Pulmonary artery endothelial cell (primary cell): Measurements from ENCODE around the gene MACROH2A1. TPM values are rescaled to one million over a fixed set of nuclear protein-coding genes. Genes with fewer than 3 reads are reported as not detected.

Source experiments
- DNase-seq: peaks from one replicate; pipeline ENCODE4 v3.0.0-alpha.2; 2011; ENCODE audit warnings: low read depth, low spot score
- total RNA-seq: library from RNA; depleted of rRNA; stranded (reverse); fragments of >200 nt; gene quantifications from 2 replicates; pipeline ENCODE4 v1.2.3, GENCODE V29; 2014

MACROH2A1 gene
- total RNA-seq, 1 donor from 2014 or later: 194 TPM

GRCh38 chr5:135319458-135319857 lies 79.6 kb downstream of the MACROH2A1 start:
- DNase-seq: no peak

DNA sequence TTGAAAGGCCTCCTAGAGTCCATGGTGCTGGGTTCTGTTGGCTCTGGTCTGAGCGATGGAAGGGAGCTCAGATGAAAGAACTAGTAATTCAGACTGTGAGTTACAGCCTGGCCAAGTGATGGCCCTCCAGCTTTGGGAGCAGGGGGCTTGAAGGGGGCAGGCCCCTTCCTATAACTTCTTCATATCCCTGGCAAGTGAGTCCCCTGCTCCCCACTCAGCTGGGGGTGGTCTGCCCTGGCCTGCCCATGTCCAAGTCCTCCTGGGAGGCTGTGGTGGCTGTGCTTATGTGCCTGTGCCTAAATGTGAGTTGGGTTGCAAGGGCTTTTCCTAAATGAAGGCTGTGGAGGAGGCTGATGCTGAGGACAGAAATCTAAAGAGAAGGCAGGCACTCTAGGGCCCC lies 80.1 kb downstream of the MACROH2A1 start:
- no peak for DNase-seq

GRCh38 chr5:135318037-135318436 lies 81.0 kb downstream of the MACROH2A1 start:
- no peak for DNase-seq

- no peak for DNase-seq
Observed at GRCh38 chr5:135317286-135317685, 81.7 kb downstream of the MACROH2A1 start.

DNA sequence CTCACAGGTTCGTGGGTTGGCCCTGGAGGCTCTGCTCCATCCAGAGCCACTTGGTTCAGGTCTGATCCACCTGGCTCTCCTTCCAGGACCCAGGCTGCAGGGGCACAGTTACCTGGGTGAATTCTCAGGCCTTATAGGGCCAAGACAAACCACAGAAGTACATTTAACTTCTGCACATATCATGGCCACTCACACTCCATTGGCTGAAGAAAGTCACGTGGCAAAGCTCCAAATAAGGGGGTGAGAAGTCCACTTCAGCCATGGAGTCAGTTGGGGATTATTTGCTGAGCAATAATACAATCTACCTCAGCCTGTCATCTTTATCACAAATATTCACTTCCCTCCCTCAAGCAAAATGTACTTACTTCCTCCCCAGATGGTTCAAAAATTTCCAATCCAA lies 83.6 kb downstream of the MACROH2A1 start:
- no peak for DNase-seq

DNA sequence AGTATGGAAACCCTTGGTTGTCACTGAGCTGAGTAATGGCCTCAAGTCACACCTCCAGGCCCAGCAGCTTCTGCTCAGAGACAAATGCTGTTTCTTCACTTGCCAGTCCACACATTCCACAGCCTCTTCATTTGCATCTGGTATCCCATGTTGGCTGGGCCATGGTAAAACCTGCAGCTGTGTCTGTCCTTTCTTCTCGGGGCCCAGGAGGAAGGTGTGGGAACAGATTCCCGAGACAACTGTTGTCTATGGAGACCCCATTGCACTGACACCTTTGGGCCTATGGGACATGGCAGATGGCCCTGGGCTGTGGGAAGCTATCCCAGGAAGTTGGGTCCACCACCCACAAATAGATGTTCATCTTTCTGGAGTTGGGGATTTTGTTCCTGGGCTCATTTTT lies 85.1 kb downstream of the MACROH2A1 start:
- DNase-seq: no peak

DNA sequence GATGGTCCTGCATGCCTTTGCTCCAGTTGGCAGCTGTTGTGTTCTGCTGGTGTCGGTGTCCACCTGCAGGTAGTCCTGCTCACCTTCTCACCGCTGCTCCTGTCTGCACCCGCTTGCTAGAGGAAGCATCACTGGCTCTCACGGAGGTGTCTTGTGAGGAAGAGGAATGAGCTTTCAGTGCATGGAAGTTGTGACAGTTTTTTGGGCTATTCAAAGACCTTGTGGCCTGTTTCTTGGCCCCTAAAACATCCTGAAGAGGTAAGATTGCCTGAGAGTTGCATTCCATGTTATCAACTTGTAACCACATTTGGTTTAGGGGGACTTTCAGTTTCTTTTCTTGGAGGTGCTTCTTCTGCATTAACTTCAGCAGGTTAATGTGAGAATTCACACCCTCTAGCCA lies 85.6 kb downstream of the MACROH2A1 start:
- DNase-seq: no peak

- DNase-seq: no peak
Observed at GRCh38 chr5:135312255-135312935, 86.6 kb downstream of the MACROH2A1 start.

DNA sequence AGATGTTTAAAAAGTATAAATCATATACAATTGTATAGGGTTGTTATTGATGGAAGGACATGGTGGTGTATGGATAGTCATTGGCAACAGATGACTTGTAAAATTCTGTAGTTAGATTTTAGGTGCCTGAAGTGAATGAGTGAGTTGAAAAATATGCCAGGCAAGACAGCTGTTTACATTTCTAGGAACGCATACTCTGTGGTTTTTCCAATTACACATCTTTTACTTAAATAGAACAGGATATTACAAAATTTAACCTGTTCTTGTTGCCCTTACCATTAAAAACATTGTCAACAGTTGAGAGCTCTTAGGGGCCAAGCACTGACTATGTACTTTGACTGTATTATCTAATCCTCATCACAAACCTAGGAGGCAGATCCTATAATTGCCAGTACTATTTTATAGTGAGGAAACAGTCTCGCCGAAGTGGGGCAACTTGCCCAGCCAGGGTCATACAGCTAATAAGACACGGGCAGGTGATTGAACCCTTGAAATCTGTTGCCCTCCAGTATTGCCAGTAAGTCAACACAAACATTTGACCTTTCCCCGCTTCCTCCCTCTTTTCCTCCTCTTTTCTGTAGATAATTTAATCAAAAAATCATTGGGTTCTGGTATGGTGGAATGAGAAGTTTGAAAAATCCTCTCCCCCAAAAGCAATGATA lies 88.6 kb downstream of the MACROH2A1 start:
- no peak for DNase-seq

- DNase-seq: no peak
Observed at GRCh38 chr5:135309391-135310327, 89.4 kb downstream of the MACROH2A1 start.

DNA sequence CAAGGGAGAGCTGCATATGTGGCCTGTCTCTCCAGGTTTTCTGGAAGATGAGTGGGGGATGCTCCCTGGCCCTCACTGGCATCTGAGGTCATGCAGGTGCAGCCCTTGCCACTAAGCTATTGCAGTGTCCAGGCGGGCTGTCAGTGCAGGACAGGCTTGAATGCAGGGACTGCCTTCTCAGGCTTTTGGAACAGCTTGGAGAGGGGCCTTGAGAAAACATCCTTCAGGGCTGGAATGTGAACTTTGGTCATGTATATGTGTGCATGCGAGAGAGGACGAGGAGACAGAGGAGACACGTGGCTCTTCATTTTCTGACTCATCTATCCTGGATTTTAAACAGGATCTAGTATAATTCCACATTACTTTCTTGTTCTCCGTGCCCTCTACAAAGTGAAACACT lies 90.3 kb downstream of the MACROH2A1 start:
- DNase-seq: no peak

GRCh38 chr5:135308245-135308644 lies 90.8 kb downstream of the MACROH2A1 start:
- DNase-seq: no peak

DNA sequence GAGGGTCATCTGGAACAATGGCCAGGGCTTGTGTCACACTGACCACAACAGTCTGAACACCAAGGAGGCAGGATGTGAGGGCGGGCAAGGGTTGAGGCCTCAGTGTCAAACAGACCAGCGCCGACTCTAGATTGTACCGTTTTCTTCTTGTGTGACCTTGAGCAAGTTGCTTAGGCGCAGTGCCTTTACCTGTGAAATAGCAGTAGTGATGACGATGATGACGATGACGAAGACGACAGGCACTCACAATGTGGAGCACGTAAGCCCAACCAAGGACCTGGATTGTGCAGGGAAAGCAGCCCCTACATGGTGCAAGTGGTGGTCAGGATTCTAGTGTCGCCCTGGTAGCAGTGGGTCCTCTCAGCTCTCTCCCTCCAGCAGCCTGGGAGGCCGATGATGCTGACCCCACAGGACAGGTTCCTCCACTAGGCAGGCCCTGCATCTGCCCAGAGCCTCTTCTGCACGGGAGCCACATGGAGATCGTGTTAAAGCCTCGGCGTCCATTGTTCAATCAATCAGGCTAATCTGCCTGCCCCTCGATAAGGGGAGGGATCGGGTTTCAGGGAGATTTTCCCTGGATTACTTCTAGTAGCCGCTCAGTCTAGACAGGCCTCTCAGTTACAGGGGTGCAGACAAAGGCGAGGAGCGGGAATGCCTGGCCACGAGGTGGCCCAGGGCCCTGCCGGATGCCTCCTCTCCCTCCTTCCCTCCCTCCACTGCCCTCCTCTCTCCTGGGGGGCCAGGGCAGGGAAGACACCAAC lies 91.7 kb downstream of the MACROH2A1 start:
- DNase-seq: no peak

DNA sequence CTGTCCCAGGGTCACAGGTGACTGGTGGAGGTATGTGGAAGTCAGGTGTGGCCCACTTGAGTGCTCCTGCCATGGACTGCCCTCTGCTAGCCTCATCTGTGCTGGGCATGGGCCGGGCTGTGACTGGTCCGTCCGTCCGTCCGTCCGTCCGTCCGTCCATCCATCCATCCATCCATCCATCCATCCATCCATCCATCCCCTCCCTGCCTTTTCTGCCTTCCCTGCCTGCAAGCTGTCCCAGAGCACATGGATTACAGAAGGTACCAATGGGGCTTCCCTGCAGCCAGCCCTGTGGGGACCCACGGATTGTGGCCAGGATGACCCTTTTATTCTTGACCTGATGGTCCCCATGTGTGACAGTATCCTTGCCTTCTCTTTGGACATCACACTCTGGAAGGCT lies 92.5 kb downstream of the MACROH2A1 start:
- no peak for DNase-seq

DNA sequence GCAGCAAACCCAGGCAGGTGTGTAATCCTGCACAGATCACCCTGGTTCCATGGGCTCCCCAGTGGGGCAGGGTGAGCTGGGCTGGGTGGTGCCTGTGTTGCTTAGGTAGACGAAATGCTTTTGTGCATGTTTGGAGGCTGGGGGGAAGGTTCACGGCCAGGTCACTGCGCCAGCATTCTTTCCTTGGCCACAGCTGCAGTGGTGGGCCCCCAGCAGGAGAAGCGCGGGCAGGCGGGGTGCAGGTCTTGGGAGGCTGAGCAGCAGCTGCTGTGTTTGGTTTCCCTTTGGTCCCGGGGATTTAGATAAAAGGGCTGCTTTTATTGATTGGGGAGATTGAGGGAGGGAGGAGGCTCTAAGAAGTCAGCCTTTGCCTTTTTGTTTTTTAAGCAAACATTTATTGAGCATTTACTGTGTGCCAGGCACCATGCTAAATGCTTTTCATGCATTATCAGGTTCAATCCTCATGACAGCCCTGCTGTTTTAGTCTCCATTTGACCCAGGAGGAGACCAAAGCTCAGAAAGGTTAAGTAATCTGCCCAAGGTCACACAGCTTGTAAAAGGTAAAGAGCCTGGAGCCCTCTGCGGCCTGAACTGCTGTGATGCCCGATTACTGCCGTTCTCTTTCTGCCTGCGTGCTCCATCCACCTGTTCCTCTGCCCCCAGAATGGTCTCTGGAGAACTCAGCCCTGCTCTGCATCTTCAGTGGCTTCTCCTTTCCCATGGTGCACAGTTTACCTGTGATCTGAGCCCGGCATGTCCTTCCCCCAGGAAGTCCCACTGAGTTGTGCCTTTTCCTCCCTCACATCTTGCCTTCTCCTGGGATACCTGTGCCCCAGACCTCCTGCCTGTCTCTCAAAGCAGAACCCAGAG lies 94.4 kb downstream of the MACROH2A1 start:
- no peak for DNase-seq

DNA sequence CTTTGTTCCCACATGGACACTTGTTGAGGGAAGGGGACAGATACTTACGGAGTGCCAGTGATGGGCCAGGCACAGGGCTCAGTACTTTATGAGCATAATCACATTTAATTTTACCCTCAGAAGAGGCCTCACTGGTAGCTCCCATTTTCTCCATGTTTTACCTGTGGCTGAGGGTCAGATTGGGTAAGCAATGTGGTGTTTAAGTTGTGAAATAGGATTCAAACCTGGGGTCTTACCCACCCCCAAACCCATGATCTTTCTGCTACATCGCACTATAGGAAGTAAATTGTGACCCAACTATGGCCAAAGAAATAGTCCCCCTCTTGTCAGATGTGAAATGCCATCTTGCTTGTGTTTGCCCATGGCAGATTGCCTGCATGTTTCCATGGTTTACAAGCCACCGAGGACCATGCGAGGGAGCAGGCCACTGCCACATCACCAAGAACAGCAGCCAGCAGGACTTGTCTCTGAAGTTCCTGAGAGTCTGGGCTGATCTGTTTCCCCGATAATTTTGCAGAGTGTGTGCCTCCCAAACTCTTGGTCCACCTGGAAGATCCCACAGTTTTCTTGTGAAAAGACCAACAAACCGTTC lies 95.4 kb downstream of the MACROH2A1 start:
- no peak for DNase-seq

GRCh38 chr5:135296900-135297816 lies 101.9 kb downstream of the MACROH2A1 start:
- DNase-seq: no peak

DNA sequence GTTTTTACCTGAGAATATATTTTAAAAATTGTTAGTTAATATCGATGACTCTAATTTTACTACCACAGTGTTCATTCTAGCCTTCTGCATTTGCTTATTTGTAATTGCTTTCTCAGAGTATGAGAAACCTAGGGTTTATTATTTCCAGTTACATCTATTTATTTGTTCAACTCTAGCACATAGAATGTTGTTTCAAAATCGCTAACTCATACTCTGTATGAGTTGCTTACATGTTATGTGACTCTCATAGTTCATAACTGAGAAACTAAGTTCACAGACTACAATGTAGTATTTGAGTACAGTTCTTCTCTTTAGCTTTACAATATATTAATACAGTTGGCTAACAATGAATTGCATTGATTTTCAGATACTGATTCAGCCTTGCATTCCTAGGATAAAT lies 103.2 kb downstream of the MACROH2A1 start:
- no peak for DNase-seq

DNA sequence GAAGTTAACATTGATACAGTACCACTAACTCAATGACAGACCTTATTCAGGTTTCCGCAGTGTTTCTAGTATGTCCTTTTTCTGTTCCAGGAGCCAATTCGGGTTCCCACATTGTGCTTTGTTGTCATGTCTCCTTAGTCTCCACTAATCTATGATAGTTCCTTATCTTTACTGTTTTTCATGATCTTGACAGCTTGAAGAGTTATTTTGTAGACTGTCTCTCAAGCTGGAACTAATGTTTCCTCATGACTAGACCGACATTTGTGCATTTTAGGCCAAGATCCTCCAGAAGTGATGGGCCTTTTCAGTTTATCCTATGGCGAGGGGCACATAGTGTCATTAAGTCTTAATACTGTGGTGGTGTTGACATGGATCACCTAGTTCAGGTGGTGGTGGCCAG lies 104.2 kb downstream of the MACROH2A1 start:
- DNase-seq: no peak
